Activated CD4-positive, alpha-beta T cell treated with anti-CD3 and anti-CD28 coated beads, Interleukin-2, Interleukin-6, amounts not matched to agents 100 ng/mL and 50 ng/mL, durations not matched to agents 16 hours and 8 hours (primary cell): Measurements from ENCODE around the gene STARD13.

Experiments used
- DNase-seq: peaks from one replicate; pipeline ENCODE4 v3.0.0-alpha.2; 2020

Gene STARD13

GRCh38 chr13:33224191-33224590 is 61.4 kb downstream of the STARD13 start:
- no peak for DNase-seq

- DNase-seq, result no peak
Observed at GRCh38 chr13:33219926-33220325, 65.6 kb downstream of the STARD13 start.

DNA sequence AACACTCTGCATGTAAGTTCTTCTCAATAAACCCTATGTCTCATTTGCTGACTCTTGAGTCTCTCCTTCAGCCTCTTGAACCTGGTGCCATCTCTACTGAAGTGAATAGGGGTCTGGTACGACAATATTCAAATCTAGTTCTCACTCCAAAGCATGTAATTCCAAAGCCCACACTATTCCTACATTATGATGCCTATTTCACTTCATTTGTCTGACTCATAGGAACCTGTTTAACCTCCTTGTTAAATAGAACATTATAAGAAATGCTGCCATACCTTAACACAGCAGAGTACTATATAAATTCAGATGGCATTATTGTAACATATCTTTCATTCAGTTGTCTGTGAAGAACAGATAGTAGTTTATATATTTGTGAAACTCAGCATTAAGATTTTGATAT is 67.1 kb downstream of the STARD13 start:
- DNase-seq, result no peak

DNA sequence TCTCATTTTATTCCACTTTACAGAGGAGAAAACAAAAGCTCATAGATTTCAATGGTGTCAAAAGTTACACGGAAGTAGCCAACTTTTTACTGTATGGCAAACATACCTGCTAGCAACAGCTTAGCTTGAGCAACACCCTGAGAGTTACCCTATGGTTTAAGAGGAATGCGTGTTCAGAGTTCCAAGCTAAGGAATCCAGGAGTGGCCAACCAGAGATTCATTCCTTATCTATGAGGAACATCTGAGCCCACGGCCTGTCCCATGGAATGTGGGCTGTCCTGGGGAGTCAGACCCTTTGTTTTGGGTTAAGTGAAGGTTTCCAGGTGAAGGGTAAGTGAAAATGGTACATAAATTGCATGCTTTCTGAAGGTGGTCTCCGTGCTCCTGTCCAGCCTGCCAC is 67.5 kb downstream of the STARD13 start:
- no peak for DNase-seq

DNA sequence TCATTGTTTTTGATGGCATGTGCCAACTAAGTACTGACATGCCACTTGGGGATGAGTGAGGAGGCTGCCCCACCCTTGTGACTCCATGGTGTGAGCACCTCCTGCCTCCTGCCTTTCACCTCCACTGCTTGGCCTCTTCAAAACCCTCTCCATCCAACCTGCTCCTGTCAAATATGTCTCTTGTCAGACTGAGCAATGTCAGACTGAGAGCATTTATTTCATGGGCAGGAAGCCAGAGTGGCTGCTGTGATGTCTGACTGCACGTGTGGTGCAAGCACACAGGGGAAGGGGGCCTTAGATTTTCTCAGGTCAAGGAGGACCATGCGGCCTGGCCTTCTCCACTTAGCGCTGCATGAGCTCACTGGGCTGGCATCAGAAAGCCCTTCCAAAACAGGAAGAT is 68.3 kb downstream of the STARD13 start:
- no peak for DNase-seq

DNA sequence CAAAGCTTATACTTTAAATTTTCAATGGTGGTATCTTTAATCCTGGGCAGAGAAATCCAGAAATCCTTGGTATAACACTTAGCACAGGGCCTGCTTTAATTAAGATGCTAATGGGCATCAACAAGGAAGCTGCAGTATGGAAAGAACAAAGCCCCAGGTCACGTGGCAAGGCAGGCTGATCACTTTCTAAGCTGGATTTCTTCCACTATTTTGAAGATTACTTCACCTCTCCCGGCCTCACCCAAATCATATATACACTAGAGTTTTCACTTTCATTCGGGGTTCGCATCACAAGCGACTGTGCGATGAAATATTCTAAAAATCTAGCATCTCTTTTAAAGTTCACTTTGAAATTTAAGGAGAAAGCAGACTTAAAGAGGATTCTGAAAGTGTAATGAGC is 71.8 kb downstream of the STARD13 start:
- DNase-seq, result no peak

DNA sequence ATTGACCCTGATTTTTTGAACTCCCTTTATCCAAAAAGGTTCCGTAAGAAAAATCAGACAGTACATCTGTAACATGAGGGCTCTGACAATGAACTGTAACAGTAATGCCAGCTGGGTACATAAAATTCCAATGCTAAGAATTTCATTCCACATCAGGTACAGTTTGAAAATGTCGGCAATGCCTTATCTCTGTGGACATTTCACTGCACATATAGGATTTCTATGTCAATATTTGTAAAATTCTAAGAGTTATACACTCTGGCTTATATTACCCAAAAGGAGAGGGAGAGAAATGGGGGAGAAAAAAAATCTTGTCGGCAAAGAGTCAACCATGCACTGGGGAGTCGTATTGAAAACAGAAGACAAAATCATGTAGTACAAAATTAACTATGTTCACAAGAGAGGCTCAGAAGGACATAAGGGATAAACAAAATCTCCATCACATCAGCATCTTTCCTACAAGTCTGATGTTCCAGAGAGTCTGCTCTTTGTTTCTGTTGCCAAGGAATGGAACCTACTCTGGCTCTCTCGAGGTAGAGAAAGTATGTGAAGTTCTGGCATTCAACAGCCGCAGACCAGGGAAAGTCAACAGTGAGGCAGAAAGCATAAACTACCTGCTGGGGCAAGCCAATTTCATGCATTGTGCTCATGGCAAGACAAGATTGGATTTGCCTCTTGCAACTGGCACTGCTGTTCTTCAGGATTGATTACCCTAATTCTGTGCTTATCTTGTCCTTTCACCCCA is 72.4 kb downstream of the STARD13 start:
- no peak for DNase-seq

DNA sequence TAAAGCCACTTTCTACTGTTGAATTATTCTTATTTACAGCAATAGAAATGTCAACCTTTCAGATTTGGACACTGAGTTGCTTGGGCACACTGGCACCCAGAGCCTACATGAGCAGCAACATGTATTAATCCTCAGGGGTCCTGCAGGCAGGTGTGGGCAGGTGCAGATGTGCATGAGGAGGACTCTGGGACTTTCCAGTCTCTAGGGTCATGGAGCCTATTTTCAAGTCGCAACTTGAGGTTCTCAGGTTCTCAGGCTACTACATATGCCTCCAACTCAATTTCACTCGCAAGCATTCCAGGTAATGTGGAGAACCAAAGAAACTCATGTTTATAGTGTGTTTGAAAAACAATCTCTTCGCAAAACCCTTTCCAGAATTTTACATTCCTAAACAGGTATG is 73.2 kb downstream of the STARD13 start:
- no peak for DNase-seq

GRCh38 chr13:33210090-33210489 is 75.5 kb downstream of the STARD13 start:
- no peak for DNase-seq

- no peak for DNase-seq
Observed at GRCh38 chr13:33208290-33209220, 77.0 kb downstream of the STARD13 start.

DNA sequence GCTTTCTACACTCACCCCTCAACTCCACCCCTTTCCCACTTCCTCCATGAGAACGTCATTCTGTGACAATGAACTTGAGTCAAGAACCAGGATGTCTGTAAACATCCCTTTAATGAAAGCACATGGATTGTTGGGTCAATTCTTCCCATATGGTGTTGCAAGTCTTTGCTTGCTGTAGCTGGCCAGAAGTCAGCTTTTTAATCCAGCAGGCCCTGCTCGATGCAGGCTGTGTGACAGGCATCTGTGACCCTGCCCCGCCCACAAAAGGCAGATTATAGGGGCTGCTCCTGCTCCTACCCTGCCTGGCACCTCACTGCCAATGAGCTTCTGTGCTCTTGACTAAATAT is 78.0 kb downstream of the STARD13 start:
- DNase-seq, result peak; percentile 23

DNA sequence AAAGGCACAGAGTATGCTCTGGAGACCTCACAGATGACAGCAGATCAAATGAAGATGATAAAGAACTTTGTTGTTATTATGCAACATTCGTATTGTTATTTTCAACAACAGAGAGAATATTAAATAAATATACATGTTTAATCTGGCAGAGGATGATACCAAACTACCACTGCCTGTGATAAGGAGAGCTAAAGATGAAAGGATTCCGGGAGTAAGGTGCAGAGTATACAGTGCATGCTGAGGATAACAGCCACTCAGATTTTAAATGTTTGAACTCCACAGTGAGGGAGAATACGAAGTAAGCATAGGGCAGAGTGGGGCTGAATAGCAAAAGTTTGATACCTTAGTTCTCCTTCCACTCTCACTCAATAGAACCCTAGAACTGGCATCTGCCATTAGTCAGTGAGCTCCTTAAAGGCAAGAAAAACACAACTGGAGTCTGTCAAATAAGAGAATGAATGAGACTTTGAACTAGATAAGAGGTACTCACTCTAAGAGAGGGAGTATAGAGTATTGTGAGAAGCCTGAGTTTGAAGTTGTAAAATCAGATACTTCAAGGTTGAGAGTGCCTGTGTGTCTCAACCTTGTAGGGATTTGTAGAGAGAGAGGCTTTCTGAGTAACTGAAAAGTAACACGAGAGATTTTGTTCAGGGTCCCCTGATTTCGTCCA is 78.5 kb downstream of the STARD13 start:
- DNase-seq, result no peak

- DNase-seq, result no peak
Observed at GRCh38 chr13:33206425-33206824, 79.1 kb downstream of the STARD13 start.

- peak; percentile 25 for DNase-seq
Observed at GRCh38 chr13:33205804-33206221, 79.7 kb downstream of the STARD13 start.

- DNase-seq, result no peak
Observed at GRCh38 chr13:33205224-33205623, 80.3 kb downstream of the STARD13 start.

DNA sequence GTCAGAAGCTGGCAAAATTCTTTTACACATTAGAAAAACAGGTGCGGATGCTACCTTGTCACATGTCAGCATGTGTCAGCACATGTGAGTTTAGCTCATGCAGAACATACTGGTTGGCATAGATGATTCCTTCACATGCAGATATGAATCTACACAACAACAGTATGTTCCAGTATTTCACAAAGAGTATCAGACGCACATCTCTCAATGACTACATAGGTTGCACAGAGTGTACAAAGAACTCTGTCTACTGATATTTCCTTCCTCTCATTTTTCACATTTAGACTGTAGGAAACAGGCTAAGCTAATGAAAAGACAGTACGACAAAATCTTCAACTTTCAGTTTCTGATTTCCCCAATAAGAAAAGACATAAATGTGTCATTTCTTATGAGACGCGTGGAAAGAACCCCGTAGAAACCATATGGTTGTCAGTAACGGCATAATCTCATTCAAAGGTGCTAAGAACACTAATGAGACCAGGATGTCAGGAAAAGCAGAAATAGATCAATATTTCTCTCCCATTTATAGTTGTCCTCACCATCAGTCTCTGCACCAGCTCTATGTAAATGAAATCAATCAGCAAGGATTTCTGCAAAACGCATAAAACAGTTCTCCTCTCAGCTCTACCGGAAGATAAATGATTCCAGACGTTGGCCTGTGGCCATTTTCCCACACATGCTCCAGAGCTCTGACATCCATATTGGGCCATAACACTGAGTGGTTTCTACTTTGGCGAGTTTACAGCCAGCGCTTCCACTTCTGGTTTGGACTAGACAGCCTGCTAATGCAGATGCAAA is 81.2 kb downstream of the STARD13 start:
- peak; percentile 23 for DNase-seq

DNA sequence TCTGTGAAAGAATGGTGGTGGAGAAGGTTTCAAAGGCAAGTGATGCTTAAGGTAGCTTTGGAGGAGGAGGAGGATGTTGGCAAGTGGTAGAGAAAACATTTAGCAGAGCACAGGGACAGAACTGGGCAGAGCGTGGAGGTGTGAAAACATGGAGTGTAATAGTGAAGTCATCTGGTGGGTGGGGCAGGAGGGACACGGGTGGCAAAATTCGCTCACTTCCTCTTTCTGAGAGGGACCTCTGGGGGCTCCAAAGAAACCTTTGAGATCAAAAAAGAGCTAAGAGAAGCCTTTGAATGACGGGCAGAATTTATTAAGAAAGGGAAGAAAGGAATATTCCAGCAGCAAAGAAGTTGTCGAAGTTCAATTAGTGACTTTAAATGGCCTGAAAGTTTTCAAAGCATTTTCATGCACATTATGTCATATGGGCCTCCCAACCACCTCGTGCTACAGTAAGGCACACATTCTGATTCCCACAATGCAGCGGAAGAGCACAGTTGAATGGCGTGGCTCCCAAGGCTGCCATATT is 82.8 kb downstream of the STARD13 start:
- DNase-seq, result no peak

DNA sequence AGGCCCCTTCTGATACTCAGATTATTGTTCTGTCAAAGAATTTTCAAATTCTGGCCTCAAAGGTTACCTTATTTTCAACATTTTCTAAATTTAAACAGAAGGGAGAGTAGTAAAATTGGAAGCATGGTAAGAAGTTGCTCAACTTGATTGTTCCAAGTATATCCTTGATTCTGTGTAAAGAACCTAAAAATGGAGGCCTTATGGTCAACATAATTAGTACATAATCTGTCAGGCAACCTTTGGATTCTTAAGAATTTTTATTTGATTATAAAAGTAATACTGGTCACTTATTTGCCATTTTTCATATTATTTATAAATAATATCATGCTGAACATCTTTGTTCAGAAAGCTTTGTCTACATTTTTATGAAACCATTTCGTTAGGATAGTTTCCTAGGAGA is 83.9 kb downstream of the STARD13 start:
- no peak for DNase-seq

GRCh38 chr13:33199289-33199850 is 86.2 kb downstream of the STARD13 start:
- DNase-seq, result no peak

- no peak for DNase-seq
Observed at GRCh38 chr13:33197541-33197971, 88.0 kb downstream of the STARD13 start.

DNA sequence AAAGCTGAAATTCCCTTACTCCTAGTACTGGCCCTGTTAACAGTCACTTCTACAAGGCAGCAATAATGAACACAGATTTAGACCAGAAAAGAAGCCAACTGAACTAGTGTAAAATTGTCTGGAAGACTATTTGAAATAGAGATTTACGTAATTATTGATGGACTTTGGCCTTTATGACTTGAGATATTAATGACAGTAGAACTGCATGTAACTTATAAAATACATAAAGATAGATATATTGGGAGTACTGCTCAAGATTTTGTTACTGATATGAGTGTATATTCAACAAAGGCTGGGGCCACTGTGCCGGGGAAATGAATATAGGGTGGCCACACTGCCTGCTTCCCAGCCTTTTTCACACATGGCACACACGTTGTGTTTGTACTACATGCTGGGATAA is 88.8 kb downstream of the STARD13 start:
- DNase-seq, result no peak
